ENCODE measurements around the gene FYB1. TPM values are rescaled to one million over a fixed set of nuclear protein-coding genes. Genes with fewer than 3 reads are reported as not detected.

Gene FYB1
- total RNA-seq, 1 donor from 2014 or later, result not detected

- DNase-seq, result no peak
- Mint-ChIP-seq H3K36me3 (ENCODE audit: unreplicated experiment) (no peaks in the 10 kb centered on the region), H3K9me3 (ENCODE audit: unreplicated experiment) (no peaks in the 10 kb centered on the region), H3K27me3 (ENCODE audit: unreplicated experiment) (peaks cover 4% of the 10 kb centered on the region), H3K4me1 (ENCODE audit: low read depth, unreplicated experiment) (no peaks in the 10 kb centered on the region), H3K27ac (ENCODE audit: unreplicated experiment) (no peak overlapping the region), H3K4me3 (ENCODE audit: unreplicated experiment) (no peak overlapping the region)
- TF ChIP-seq, protein P1, sequence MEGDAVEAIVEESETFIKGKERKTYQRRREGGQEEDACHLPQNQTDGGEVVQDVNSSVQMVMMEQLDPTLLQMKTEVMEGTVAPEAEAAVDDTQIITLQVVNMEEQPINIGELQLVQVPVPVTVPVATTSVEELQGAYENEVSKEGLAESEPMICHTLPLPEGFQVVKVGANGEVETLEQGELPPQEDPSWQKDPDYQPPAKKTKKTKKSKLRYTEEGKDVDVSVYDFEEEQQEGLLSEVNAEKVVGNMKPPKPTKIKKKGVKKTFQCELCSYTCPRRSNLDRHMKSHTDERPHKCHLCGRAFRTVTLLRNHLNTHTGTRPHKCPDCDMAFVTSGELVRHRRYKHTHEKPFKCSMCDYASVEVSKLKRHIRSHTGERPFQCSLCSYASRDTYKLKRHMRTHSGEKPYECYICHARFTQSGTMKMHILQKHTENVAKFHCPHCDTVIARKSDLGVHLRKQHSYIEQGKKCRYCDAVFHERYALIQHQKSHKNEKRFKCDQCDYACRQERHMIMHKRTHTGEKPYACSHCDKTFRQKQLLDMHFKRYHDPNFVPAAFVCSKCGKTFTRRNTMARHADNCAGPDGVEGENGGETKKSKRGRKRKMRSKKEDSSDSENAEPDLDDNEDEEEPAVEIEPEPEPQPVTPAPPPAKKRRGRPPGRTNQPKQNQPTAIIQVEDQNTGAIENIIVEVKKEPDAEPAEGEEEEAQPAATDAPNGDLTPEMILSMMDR (IDR thresholded peaks at IDR 0.05; ENCODE audit: partially characterized antibody, unreplicated experiment), result no peak
Observed at GRCh38 chr5:39083968-39084367, 135.4 kb downstream of the FYB1 start.

DNA sequence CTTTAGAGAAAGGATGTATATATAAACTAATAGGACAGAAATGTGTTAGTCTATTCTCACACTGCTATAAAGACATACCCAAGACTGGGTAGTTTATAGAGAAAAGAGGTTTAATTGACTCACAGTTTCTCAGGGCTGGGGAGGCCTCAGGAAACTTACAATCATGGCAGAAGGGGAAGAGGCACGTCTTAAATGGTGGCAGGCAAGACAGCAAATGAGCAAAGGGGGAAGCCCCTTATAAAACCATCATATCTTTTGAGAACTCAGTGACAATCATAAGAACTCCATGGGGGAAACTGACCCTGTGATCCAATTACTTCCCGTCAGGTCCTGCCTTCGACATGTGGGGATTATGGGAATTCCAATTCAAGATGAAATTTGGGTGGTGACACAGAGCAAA lies 136.4 kb downstream of the FYB1 start:
- H3K4me3 Mint-ChIP-seq (ENCODE audit: unreplicated experiment), result no peak overlapping the region
- H3K9me3 Mint-ChIP-seq (ENCODE audit: unreplicated experiment), result no peaks in the 10 kb centered on the region
- no peaks in the 10 kb centered on the region for H3K36me3 Mint-ChIP-seq (ENCODE audit: unreplicated experiment)
- peaks cover 4% of the 10 kb centered on the region for H3K27me3 Mint-ChIP-seq (ENCODE audit: unreplicated experiment)
- DNase-seq, result no peak
- TF ChIP-seq, protein P1 (IDR thresholded peaks at IDR 0.05; ENCODE audit: partially characterized antibody, unreplicated experiment), result no peak
- H3K27ac Mint-ChIP-seq (ENCODE audit: unreplicated experiment), result no peak overlapping the region
- H3K4me1 Mint-ChIP-seq (ENCODE audit: low read depth, unreplicated experiment), result no peaks in the 10 kb centered on the region

- Mint-ChIP-seq H3K27ac (ENCODE audit: unreplicated experiment) (no peak overlapping the region), H3K4me1 (ENCODE audit: low read depth, unreplicated experiment) (no peaks in the 10 kb centered on the region), H3K27me3 (ENCODE audit: unreplicated experiment) (peaks cover 1% of the 10 kb centered on the region), H3K36me3 (ENCODE audit: unreplicated experiment) (no peaks in the 10 kb centered on the region), H3K9me3 (ENCODE audit: unreplicated experiment) (no peaks in the 10 kb centered on the region), H3K4me3 (ENCODE audit: unreplicated experiment) (no peak overlapping the region)
- DNase-seq, result peak; percentile 34
- TF ChIP-seq, protein P1 (IDR thresholded peaks at IDR 0.05; ENCODE audit: partially characterized antibody, unreplicated experiment), result peak; percentile 88
Observed at GRCh38 chr5:39080597-39081204, 138.7 kb downstream of the FYB1 start.

GRCh38 chr5:39080168-39080567 lies 139.2 kb downstream of the FYB1 start:
- no peak overlapping the region for H3K4me3 Mint-ChIP-seq (ENCODE audit: unreplicated experiment)
- peaks cover 1% of the 10 kb centered on the region for H3K4me1 Mint-ChIP-seq (ENCODE audit: low read depth, unreplicated experiment)
- H3K9me3 Mint-ChIP-seq (ENCODE audit: unreplicated experiment), result peaks cover 4% of the 10 kb centered on the region

DNA sequence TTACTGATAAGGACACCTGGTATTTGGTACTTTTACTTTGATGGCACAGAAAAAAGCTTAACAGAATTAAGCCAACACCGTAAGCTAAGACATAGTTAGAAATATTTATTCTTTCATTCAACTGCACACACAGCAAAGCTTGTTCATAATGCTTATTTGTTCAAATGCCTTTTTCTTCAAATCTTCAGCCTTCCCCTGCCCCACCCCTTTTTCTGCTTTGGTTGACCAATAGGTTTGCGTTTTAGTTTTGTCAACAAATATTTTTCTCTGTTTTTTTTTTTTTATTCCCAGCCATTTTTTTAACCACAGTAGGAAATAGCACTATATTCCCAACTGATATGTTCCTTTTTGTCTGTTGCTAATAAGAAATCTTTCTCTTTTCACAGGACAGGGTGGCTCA lies 140.2 kb downstream of the FYB1 start:
- TF ChIP-seq, protein P1 (IDR thresholded peaks at IDR 0.05; ENCODE audit: partially characterized antibody, unreplicated experiment), result no peak
- peaks cover 6% of the 10 kb centered on the region for H3K27me3 Mint-ChIP-seq (ENCODE audit: unreplicated experiment)
- peaks cover 2% of the 10 kb centered on the region for H3K4me1 Mint-ChIP-seq (ENCODE audit: low read depth, unreplicated experiment)
- no peak overlapping the region for H3K4me3 Mint-ChIP-seq (ENCODE audit: unreplicated experiment)
- peaks cover 4% of the 10 kb centered on the region for H3K9me3 Mint-ChIP-seq (ENCODE audit: unreplicated experiment)
- H3K36me3 Mint-ChIP-seq (ENCODE audit: unreplicated experiment), result no peaks in the 10 kb centered on the region
- no peak overlapping the region for H3K27ac Mint-ChIP-seq (ENCODE audit: unreplicated experiment)
- DNase-seq, result no peak

More at GRCh38 chr5:39080168-39080567, 139.2 kb downstream of the FYB1 start:
- Mint-ChIP-seq H3K27ac (ENCODE audit: unreplicated experiment) (no peak overlapping the region), H3K36me3 (ENCODE audit: unreplicated experiment) (no peaks in the 10 kb centered on the region), H3K27me3 (ENCODE audit: unreplicated experiment) (peaks cover 5% of the 10 kb centered on the region)
- TF ChIP-seq, protein P1 (IDR thresholded peaks at IDR 0.05; ENCODE audit: partially characterized antibody, unreplicated experiment), result no peak
- no peak for DNase-seq

Data from glutamatergic neuron (in vitro differentiated cells).